MM.1S (cell line): ENCODE measurements around the gene FHL3.
A peak's percentile ranks its signal among the peaks of the same experiment; 100 is the strongest.

Experiments used
- DNase-seq: peaks from one replicate; pipeline ENCODE4 v3.0.0-alpha.2; 2015
- H2AFZ ChIP-seq: fragments of 300-600 bp; sonication (generic); 2 replicates; pipeline ENCODE4 v1.6.0; 2016; ENCODE audit warnings: antibody characterized with exemption, low read length
- H3F3A ChIP-seq: fragments of 300-600 bp; sonication (generic); 2 replicates; pipeline ENCODE4 v1.6.1; 2016; ENCODE audit warnings: mild to moderate bottlenecking, antibody characterized with exemption, low read length, moderate library complexity, mixed read lengths; ENCODE audit not compliant: insufficient read depth
- H3K27ac ChIP-seq: fragments of 300-600 bp; sonication (generic); 2 replicates; pipeline ENCODE4 v1.5.1; 2016; ENCODE audit warnings: mild to moderate bottlenecking, low read length
- H3K27me3 ChIP-seq: fragments of 300-600 bp; sonication (generic); replicated peaks from 2 replicates; pipeline ENCODE4 v1.6.0; 2016; ENCODE audit warnings: low read length; ENCODE audit not compliant: insufficient read depth
- H3K36me3 ChIP-seq: fragments of 300-600 bp; sonication (generic); replicated peaks from 2 replicates; pipeline ENCODE4 v1.6.1; 2016; ENCODE audit warnings: mild to moderate bottlenecking, low read length, mixed read lengths; ENCODE audit not compliant: insufficient read depth
- H3K4me1 ChIP-seq: fragments of 300-600 bp; sonication (generic); 2 replicates; pipeline ENCODE4 v1.6.1; 2016; ENCODE audit warnings: low read length, mixed read lengths
- H3K4me2 ChIP-seq: fragments of 300-600 bp; sonication (generic); 2 replicates; pipeline ENCODE4 v1.6.0; 2016; ENCODE audit warnings: low read depth, low read length
- H3K4me3 ChIP-seq: fragments of 300-600 bp; sonication (generic); 2 replicates; pipeline ENCODE4 v1.5.1; 2016; ENCODE audit warnings: low read length, mixed read lengths
- H3K79me2 ChIP-seq: fragments of 300-600 bp; sonication (generic); 2 replicates; pipeline ENCODE4 v1.6.1; 2016; ENCODE audit warnings: mixed run types, low read length, mixed read lengths
- H3K9ac ChIP-seq: fragments of 300-600 bp; sonication (generic); 2 replicates; pipeline ENCODE4 v1.6.1; 2016; ENCODE audit warnings: low read length, mixed read lengths
- H3K9me2 ChIP-seq: fragments of 300-600 bp; sonication (generic); replicated peaks from 2 replicates; pipeline ENCODE4 v1.6.1; 2016; ENCODE audit warnings: mild to moderate bottlenecking, low read length, mixed read lengths; ENCODE audit not compliant: insufficient read depth
- H3K9me3 ChIP-seq: fragments of 300-600 bp; sonication (generic); replicated peaks from 2 replicates; pipeline ENCODE4 v1.6.1; 2016; ENCODE audit warnings: mild to moderate bottlenecking, low read length, mixed read lengths; ENCODE audit not compliant: insufficient read depth
- H4K20me1 ChIP-seq: fragments of 300-600 bp; sonication (generic); 2 replicates; pipeline ENCODE4 v1.6.1; 2016; ENCODE audit warnings: mild to moderate bottlenecking, low read length, moderate library complexity, mixed read lengths; ENCODE audit not compliant: insufficient read depth
- CTCF ChIP-seq: fragments of 300-600 bp; sonication (generic); IDR thresholded peaks from 2 replicates; pipeline ENCODE4 v1.5.1; 2016; ENCODE audit warnings: antibody characterized with exemption, low read length, mixed read lengths
- EZH2 ChIP-seq: fragments of 300-600 bp; sonication (generic); optimal IDR thresholded peaks from 2 replicates; pipeline ENCODE3; 2017; ENCODE audit warnings: low read depth, mild to moderate bottlenecking, antibody characterized with exemption, low read length, mixed read lengths
- EZH2phosphoT487 ChIP-seq: fragments of 300-600 bp; sonication (generic); IDR thresholded peaks from 2 replicates; pipeline ENCODE4 v1.6.1; 2018; ENCODE audit warnings: antibody characterized with exemption, low read length

The FHL3 gene

GRCh38 chr1:38028105-38028591, 22.8 kb upstream of the FHL3 start:
- no peak for TF ChIP-seq EZH2phosphoT487
- TF ChIP-seq CTCF, result no peak
- no peak for TF ChIP-seq EZH2
- Histone ChIP-seq H2AFZ (peak overlapping the region; percentile 36; the same call in 1 of the 2 replicates), H3K27ac (peak overlapping the region; percentile 90)

GRCh38 chr1:38027201-38028104, 22.1 kb upstream of the FHL3 start:
- peak overlapping the region; percentile 74 for H3K4me2 ChIP-seq

More at GRCh38 chr1:38028105-38028591, 22.8 kb upstream of the FHL3 start:
- Histone ChIP-seq H3K27me3 (no peaks in the 10 kb centered on the region), H3K9me3 (no peaks in the 10 kb centered on the region), H3F3A (peaks cover 40% of the 10 kb centered on the region), H3K36me3 (no peaks in the 10 kb centered on the region), H3K79me2 (no peaks in the 10 kb centered on the region), H3K9ac (peak overlapping the region; percentile 66; the same call in 1 of the 2 replicates), H3K4me2 (peak overlapping the region; percentile 74), H3K4me1 (peaks cover 50% of the 10 kb centered on the region), H3K9me2 (no peaks in the 10 kb centered on the region), H3K4me3 (peak overlapping the region; percentile 31), H4K20me1 (no peaks in the 10 kb centered on the region)
- peak; percentile 90 for DNase-seq

GRCh38 chr1:38026592-38027200, 21.4 kb upstream of the FHL3 start:
- Histone ChIP-seq H3K9me2 (no peaks in the 10 kb centered on the region), H4K20me1 (no peaks in the 10 kb centered on the region), H3K9ac (no peak overlapping the region), H3K27ac (peak overlapping the region; percentile 90; the same call in 1 of the 2 replicates), H3K4me2 (no peak overlapping the region), H3K9me3 (no peaks in the 10 kb centered on the region), H3K36me3 (no peaks in the 10 kb centered on the region; the same call in 1 of the 2 replicates), H3K4me1 (peaks cover 50% of the 10 kb centered on the region), H2AFZ (no peak overlapping the region), H3F3A (peaks cover 40% of the 10 kb centered on the region), H3K4me3 (no peak overlapping the region), H3K79me2 (no peaks in the 10 kb centered on the region), H3K27me3 (no peaks in the 10 kb centered on the region)
- DNase-seq, result peak; percentile 64
- TF ChIP-seq EZH2, result no peak
- TF ChIP-seq EZH2phosphoT487, result no peak
- peak; percentile 79 for TF ChIP-seq CTCF

More at GRCh38 chr1:38027201-38028104, 22.1 kb upstream of the FHL3 start:
- Histone ChIP-seq H3K9ac (peak overlapping the region; percentile 28; the same call in 1 of the 2 replicates), H3K9me3 (no peaks in the 10 kb centered on the region), H3K9me2 (no peaks in the 10 kb centered on the region), H3K79me2 (no peaks in the 10 kb centered on the region), H3K4me1 (peaks cover 50% of the 10 kb centered on the region), H2AFZ (0 out of 2 replicates have a peak overlapping the region, but pooled peaks have one; percentile 36), H4K20me1 (no peaks in the 10 kb centered on the region), H3F3A (peaks cover 40% of the 10 kb centered on the region), H3K27me3 (no peaks in the 10 kb centered on the region), H3K36me3 (no peaks in the 10 kb centered on the region; the same call in 1 of the 2 replicates), H3K4me3 (peak overlapping the region; percentile 13), H3K27ac (peak overlapping the region; percentile 90; the same call in 1 of the 2 replicates)
- TF ChIP-seq EZH2 (no peak), CTCF (no peak), EZH2phosphoT487 (no peak)
- DNase-seq, result no peak
